DMS114 treated with DMSO at 0.1 percent for 48 hours (cell line): ENCODE results near the gene ZMYND12.
"Not testable (repeated sequence)": the region's sequence is repeated elsewhere in the genome, so short reads cannot be mapped to it uniquely, and the experiment has no call there.

Experiments used
- DNase-seq: peaks from one replicate; lab custom pipeline; 2025; ENCODE audit not compliant: unreplicated experiment; lab: John Stamatoyannopoulos, UW

ZMYND12 gene

GRCh38 chr1:42456010-42456753 is at the start of gene ZMYND12, which contains the start of gene PPCS:
ZMYND12 (minus strand) TSS chr1:42456022; CDS start chr1:42455997, 25 bp downstream.
PPCS (plus strand) TSS chr1:42456543; CDS start chr1:42456566, 23 bp downstream.
- DNase-seq = peak; percentile 77

GRCh38 chr1:42504535-42505128 is 48.8 kb upstream of the ZMYND12 start:
- DNase-seq = no peak

GRCh38 chr1:42502031-42502430 is 46.2 kb upstream of the ZMYND12 start:
- DNase-seq = not testable (repeated sequence)

GRCh38 chr1:42490237-42490636 is 34.4 kb upstream of the ZMYND12 start:
- no peak for DNase-seq

GRCh38 chr1:42484382-42484781 is 28.6 kb upstream of the ZMYND12 start:
- no peak for DNase-seq

- no peak for DNase-seq
These were observed 26.9 kb upstream of the ZMYND12 start for GRCh38 chr1:42482635-42483153.

GRCh38 chr1:42480921-42481320 is 25.1 kb upstream of the ZMYND12 start:
- no peak for DNase-seq

GRCh38 chr1:42479621-42480020 is 23.8 kb upstream of the ZMYND12 start:
- DNase-seq = no peak

- no peak for DNase-seq
These were observed 22.0 kb upstream of the ZMYND12 start for GRCh38 chr1:42477775-42478174.

- DNase-seq = not testable (repeated sequence)
These were observed 21.5 kb upstream of the ZMYND12 start for GRCh38 chr1:42477354-42477753.

- no peak for DNase-seq
These were observed 20.8 kb upstream of the ZMYND12 start for GRCh38 chr1:42476605-42477004.

- no peak for DNase-seq
These were observed 13.9 kb upstream of the ZMYND12 start for GRCh38 chr1:42469727-42470126.

GRCh38 chr1:42466030-42466429 is 10.2 kb upstream of the ZMYND12 start:
- no peak for DNase-seq

GRCh38 chr1:42463921-42464320 is 8.1 kb upstream of the ZMYND12 start:
- DNase-seq = no peak

- peak; percentile 98 for DNase-seq
These were observed 7.3 kb upstream of the ZMYND12 start, which contains the start of gene CCDC30 for GRCh38 chr1:42462828-42463763. CCDC30 (plus strand) TSS chr1:42463286; CDS start chr1:42480552, 17,266 bp downstream.

- DNase-seq = no peak
These were observed 5.4 kb upstream of the ZMYND12 start for GRCh38 chr1:42461196-42461595.

GRCh38 chr1:42456754-42457089 is 900 bp upstream of the ZMYND12 start:
- no peak for DNase-seq

GRCh38 chr1:42454403-42454802 is 1.4 kb downstream of the ZMYND12 start:
- no peak for DNase-seq

- DNase-seq = no peak
These were observed 2.4 kb downstream of the ZMYND12 start for GRCh38 chr1:42453386-42453785.

- no peak for DNase-seq
These were observed 5.8 kb downstream of the ZMYND12 start for GRCh38 chr1:42450061-42450460.

GRCh38 chr1:42449256-42449655 is 6.6 kb downstream of the ZMYND12 start:
- no peak for DNase-seq
